NCI-H1105 (cell line): ENCODE results near the gene OGG1.
"Not testable (repeated sequence)": the region's sequence is repeated elsewhere in the genome, so short reads cannot be mapped to it uniquely, and the experiment has no call there.

ENCODE experiments used
- DNase-seq: peaks from one replicate; lab custom pipeline; 2025; lab: John Stamatoyannopoulos, UW

The OGG1 gene

DNA sequence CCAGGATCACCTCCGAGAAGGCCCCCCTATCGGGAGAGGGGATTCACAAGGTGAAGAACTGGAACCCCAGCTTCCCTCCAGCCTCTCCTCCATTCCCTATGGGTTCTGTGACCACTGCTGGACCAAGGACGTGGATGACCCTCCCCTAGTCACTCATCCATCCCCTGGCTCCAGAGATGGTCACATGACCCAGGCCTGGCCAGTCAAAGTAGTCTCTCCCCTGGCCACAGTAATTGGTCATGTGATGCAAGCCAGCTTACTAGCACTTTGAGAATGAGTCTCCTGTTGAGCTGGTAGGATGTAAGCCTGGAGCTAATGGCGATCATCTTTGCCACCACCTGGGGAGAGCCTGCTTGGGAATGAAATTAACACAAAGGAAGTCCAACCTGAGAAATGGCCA lies 16.1 kb downstream of the OGG1 start:
- DNase-seq = no peak

DNA sequence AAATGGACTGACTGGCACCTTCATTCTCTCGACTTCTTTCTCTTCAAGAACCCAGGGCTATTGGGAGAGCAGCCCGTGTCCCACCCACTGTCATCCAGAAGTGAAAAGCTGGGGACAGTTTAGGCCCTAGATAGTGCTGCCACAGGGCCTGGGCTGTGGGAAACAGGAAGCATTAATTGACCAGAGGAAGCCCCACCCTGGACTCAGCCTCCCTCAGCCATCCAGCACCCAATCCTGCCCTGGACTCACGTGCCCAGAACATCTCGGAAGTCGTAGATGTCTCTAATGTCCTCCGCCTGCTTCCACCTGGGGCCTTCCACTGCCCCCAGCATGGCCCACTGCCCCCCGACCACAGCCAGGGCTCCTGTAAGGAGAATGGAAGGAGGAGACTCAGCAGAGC lies 17.7 kb downstream of the OGG1 start:
- DNase-seq = no peak

DNA sequence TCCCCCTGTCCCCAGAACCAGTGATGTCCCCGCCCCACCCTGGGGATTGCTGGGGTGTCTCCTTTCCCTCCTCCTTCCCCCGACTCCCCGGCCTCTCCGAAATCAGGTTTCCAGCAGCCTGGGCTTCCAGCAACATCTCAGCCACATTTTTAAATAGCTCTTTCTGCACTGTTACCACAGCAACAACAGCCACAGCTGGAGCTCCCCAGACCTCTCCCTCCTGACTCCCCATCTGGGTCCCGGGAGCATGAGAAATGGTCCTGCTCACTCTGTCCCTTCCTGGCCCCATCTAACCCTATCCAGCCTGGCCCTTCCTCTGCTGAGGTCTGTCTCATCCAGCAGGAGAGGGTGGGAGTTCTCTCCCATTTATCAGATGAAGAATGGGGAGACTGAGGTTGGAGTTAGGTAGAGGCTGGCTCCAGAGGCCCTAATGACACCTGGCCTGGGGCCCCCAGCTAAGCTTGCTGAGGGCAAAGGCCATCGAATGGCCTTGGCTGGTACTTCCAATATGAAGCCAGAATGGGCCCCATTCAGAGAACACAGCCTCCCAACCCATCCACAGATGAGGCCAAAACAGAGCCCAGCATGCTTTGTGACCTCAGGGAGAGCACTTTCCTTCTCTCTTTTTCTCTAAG lies 18.5 kb downstream of the OGG1 start:
- no peak for DNase-seq

DNA sequence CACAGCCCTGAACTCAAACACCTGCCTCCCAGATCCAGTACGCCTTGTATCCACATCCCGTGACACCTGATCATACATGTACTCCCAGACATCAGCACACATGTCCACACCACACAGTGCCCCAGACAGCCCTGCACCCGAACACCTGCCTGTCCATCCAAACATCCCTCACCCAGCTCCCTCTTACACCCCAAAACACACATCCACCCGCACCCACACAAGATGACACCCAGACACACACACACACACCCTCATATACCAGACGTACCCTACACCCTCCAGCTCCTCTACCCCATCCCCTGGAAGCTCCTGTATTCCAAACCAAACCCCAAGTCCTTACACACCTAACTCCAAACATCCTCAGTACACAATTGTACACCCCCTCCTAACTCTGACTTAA lies 19.3 kb downstream of the OGG1 start:
- DNase-seq = no peak

DNA sequence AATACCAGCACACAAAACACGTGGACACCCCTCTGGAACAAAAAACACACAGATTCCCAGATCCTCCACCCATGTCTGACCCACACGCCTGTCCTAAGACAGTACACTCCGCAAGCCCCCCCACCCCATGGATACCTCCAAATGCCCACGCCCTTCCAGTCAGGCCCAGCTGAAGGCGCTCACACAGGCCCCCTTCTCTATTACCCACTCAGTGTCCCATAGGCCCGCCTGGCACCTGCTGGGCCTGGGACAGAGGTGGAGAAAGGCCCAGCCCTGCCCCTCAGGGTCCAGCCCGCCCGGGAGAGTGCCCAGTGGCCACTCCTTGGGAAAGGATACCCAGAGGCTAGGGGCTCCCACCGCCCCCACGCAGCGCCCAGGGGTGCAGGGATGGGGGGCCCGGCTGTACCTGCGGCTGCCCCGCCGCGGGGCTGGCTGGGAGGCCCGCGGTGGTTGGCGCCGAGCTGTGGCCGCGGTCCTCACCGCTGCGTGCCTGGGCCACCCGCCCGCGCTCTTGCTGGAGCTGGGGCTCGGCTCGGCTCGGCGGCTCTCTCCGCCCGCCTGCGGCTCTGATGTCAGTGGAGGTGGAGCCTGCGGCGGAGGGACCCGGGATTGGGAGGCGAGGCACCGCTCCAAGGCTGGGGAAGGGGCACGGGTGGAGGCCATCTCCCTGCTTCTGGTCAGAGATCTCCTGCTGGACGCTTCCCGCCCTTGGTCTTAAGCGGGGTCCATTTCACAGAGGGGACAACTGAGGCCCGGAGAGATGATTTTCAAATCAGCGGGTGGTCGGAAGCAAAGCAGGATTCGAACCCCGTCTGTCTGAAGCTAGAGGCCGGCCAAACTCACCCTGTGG lies 19.9 kb downstream of the OGG1 start, which contains the start of gene CAMK1:
TSS of gene CAMK1 (minus strand) at position 522 of the 850 bp plus-strand sequence. CDS start 2,198 bp downstream, outside the sequence.
- peak; percentile 9 for DNase-seq

DNA sequence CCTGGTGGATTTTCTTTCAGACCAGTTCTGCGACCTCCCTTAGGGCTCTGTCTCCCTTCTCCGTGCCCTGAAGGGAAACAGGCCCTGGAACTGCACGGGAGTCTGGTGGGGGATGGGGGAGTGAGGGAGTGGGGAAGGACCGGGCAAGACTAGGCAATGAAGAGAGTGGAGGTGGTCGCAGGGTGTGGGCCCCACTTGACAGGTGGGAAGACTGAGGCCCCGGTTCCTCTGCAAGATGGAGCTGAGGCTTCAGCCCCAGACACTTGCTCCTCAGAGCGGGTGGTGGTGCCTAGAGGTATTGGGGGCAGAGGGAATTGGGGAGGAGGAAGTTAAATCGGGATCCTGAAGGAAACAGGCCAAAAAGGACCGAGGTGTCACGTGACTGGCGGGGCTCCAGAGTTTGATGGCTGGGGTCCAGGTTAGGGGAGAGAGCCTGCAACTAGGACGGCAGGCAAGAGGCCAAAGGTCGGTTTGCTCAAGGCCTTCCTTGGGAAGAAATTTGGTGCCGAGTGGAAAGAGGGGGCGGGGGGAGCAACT lies 20.6 kb downstream of the OGG1 start:
- DNase-seq = no peak

DNA sequence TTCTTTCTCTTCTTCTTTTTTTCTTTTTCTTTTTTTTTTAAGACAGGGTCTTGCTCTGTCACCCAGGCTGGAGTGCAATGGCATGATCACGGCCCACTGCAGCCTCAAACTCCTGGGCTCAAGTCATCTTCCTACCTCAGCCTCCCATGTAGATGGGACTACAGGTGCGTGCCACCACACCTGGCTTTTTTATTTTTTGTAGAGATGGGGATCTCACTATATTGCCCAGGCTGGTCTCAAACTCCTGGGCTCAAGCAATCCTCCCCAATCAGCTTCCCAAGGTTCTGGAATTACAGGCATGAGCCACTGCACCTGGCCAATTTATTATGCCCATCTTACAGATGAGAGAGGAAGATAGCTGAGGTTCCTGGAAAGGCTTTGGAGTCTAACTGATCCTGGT lies 21.3 kb downstream of the OGG1 start:
- not testable (repeated sequence) for DNase-seq

DNA sequence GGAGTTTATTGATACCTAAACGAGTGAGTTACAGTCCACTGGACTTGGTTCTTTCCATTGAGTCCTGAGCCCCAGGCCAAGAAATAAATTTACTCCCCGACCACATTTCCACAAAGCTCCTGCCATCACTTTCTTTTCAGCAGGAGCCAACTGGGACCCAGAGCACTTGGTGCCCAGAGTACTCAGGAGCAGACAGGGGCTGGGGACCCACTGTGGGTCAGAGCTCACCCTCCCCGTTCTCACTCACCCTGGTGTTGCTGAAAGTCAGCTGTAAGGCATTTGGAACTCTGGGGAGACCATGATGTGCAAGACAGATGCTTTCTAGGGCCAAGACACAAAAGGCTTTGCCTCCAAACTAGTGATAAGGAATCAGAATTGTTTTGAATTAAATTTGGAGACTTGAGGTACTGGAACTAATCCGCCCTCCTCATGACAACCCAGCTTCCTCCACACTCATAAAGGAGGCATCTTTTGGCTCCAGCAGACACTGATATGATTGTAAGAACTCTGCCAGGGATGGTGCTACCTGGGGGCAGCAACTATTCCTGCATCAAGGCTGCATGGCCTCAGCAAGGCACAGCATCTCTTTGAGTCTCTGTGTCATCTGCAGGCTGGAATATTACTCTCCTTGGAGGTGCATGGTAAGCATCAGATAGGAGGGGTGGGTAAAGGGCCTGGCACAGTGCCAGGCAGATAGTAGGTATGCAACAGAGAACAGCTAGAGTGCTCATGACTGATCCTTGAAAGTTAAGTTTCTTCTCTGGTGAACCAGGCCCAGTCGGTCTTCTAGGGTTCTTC lies 27.3 kb downstream of the OGG1 start:
- no peak for DNase-seq

DNA sequence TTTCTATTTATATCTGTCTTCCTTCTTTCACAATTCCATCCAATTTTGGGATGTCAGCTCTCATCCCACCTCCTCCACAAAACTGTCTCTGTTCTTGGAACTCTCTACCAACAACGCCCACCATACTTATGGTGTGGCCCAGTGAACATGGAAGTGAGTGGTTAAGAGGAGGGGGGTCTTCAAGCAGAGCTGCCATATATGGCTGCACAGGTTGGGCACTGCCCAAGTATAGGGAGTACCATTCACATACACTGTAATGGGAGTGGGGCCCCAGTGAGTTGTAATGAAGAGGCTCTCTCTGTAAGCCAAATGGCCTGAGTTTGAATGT lies 27.9 kb downstream of the OGG1 start:
- no peak for DNase-seq

DNA sequence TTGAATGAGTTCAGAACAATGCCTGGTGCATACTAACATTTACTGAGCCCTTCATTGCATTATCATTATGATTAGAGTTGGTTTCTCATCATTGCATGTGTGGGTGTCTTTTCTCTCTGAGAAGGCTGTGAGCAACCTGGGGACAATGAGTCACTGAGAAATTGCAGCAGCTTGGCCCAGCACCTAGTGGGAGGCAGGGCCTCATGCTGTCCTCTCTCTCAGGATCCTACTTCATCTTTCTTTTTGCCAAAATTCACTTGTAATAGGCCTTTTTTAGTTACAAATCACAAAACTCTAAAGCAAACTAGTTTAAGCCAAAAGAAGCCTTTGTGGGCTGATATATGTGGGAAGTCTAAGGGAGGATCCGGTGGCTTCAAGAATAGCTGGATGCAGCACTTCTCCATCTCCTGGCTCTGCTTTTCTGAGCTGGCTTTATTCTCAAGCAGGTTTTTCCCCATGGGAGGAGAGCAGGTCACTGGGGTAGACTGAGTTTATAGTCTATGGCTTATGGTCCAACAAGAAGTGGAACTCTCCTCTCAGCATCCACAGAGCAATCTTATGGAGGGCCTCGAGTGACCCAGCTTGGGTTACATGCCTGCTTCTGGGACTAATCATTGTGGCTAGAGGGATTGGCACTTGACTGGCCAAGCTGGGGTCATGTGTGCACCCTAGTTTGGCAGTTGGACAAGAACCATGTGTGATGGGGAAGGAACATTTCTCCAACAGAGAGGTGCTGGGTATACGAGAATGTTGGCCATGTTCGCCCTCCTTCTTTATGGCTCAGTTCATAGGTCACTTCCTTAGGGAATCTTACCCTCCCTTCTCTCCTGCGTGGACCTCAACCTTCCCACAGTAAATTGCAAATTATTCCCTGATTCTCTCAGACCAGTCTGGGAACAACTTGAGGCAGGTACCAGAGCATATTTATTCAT lies 28.7 kb downstream of the OGG1 start:
- DNase-seq = no peak

DNA sequence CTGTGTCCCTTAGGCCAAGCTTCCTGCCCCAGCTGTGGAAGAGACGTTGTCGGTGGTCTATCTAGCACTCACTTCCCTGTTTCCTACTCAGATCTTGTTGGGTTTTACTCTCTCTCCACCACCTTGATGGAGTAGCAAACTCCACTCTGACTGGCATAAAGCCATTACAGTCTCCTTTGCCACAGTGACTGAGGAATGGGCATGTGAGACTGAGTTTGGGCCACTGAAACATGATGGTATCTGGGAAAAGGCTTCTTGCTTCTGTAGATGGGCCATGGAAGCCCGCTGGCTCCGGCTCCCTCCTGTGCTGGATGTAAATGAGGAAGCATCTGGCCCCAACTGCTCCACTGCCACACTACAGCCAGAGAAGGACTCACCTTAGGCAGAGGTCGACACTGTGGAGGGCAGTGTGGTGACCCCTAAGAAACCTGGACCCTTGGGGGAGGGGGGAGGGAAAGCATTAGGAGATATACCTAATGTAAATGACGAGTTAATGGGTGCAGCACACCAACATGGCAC lies 29.4 kb downstream of the OGG1 start:
- no peak for DNase-seq

DNA sequence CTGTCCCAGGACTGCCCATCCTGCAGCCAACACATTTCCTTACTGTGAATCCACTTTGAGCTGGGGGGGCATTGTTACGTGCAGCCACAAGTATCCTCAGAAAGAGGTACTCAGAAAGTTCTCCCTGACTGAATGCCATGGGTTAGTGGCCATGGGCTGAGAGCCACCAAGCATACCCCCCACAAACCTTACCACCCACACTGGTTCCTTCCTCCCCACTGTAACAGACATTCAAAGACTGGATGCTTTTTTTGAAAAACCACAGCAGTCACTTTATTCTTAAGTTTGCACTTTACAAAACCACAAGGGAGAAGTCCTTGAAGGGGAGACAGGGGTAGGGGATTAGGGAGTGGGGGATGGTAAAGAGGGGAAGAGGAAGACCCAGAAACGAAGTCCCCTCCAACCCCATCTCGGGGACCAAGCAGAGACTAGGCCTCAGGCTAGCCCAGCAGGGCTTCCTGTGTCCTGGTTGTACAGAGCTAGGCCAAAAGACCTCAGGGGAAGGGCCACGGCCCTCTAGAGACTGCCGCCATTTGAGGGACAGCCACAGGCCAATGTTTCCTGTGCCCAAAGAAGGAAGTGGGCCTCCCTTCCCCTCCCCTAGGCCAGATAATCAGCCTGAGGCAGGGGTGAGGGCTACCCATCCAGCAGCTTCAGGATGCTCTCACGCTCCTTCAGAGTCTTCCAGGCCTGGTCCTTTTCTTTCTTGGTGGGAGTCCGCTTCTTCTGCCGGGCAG lies 30.1 kb downstream of the OGG1 start:
- DNase-seq = no peak

DNA sequence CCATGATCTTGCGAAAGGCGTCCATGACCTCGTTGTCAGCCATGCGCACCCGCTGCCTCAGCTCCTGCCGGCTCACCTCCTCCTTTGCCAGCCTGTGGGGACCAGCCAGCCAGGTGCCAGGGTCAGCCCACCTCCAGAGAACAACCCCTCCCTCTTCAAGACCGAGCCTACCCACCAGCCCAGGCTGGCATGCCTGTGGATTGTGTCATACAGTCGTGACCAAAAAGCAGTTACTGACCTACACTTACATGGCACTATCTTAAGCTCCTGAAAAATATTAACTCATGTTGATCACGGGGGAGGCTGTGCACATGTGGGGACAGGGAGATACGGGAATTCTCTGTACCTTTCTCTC lies 30.7 kb downstream of the OGG1 start:
- no peak for DNase-seq

DNA sequence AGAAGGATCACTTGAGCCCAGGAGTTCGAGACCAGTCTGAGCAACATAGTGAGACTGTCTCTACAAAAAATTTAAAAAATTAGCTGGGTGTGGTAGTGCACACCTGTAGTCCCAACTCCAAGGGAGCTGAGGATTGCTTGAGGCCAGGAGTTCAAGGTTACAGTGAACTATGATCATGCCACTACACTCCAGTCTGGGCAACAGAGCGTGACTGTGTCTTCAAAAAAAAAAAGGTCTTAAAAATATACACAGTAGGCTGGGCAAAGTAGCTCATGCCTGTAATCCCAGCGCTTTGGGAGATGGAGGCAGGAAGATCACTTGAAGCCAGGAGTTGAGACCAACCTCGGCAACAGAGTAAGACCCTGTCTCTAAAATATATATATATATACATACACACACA lies 31.2 kb downstream of the OGG1 start:
- DNase-seq = no peak

DNA sequence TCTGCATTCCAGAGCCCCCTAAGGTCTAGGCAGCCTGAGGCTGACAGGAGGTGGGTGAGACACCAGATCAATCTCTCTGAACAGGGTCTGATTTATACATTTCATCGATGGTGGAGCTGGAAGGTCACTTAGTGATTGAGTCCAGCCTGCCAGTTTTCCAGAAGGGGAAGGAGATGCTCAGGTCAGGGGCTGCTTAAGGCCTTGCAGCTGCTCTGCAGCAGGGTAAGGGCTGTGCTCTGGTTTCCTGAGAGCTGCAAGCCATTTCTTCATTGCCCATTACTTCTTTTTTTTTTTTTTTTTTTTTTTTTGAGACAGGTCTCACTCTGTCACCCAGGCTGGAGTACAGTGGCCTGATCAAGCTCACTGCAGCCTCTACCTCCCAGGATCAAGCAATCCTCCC lies 31.8 kb downstream of the OGG1 start:
- no peak for DNase-seq

DNA sequence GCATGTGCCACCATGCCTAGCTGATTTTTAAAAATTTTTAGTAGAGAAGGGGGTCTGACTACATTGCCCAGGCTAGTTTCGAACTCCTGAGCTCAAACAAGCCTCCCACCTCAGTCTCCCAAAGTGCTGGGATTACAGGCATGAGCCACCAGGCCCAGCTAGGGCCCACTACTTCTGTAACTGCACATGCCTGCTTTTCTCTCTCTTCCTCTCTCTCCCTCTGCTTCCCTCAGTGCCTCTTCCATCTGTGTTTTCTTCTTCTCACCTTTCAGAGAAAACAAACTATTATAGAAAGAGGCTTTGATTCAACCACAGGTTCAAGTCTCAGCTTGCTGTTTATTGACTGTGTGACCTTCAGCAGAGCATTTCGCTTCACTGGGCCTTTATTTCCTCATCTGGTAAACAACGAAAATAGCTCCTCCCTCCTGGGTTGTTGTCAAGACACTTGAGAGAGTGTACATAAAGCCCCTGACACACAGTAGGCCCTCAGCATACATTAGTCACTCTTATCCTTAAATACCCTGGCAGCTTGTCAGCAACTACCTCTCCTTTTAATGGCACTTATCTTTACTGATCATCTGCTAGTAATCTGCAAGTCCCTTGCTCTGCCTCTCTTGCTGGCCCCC lies 32.3 kb downstream of the OGG1 start:
- DNase-seq = no peak

DNA sequence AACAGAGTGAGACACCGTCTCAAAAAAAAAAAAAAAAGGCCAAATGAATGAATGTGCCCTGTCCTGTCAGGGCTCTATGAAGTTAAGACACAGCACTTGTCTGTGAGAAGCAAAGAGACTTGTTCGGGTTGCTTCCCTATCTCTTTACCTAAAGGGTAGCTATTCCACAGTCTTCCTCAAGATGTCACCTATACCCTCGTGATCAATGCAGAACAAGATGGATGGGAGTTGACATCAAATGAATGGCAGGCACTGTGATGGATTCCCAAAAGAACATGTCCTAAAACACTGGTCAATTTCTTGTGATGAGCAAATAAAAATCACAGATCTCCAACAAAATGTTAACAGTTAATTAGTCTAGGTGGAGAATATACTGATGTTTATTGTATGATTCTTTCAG lies 33.0 kb downstream of the OGG1 start:
- DNase-seq = no peak

DNA sequence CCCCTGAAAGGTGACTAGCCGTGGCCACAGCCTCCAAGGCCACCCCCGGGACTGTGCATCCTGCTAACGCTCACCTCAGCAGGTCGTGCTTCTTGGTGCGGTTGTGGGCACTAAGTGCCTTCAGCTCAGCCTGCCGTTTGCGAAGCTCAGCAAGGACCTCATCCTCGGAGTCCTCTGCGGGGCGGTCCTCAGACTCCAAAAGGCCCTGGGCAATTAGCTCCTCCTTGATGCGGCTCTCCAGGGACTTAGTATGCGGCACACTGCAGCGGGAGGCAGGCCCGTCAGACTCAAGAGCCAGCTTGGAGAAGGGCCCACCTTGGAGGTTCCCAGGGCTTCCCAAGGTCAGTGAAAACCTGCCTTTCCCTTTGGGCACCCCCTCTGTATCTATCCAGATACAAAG lies 34.2 kb downstream of the OGG1 start:
- DNase-seq = no peak

DNA sequence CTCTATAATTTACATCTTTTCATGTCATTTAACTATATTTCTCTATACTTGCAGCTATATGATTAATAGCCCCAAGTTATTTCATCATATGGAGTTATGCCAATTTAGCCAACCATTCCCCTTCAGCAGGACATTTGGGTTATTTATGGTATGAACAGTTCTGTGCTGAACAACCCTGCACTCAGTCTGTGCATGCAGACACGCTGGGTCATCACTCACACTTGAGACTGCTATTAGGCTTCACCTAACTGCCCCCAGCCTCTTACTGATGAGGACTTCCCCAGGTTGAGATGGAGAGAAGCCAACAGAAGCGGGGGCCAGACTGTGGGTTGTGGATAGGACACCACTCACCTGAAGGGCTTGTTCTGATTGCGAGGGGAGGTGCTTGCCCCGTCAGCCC lies 35.2 kb downstream of the OGG1 start:
- no peak for DNase-seq

DNA sequence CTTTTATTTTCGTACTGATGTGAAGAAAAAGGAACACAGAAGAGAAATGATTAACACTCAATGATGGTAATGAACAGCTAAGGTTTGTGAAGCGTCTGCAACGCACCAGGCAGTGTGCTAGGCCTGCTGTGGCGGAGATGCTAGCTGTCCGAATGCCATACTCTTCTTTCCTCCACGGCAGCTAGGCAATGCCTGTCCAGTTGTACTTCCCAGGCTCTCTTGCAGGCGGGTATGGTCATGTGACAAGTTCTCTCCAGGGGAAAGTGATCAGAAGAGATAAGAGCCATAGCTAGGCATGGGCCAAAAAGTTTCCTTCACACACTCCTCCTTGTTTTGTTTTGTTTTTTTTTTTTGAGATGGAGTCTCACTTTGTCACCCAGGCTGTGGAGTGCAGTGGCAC lies 35.9 kb downstream of the OGG1 start:
- no peak for DNase-seq
